ENCODE measurements around the gene DCTN3. TPM values are rescaled to one million over a fixed set of nuclear protein-coding genes. Genes with fewer than 3 reads are reported as not detected.
A peak's percentile ranks its signal among the peaks of the same experiment; 100 is the strongest.

The DCTN3 gene
- total RNA-seq (91.0 and 93.3 TPM in 2 replicates), polyA plus RNA-seq (170 TPM in 2 replicates), polyA minus RNA-seq (61.0 and 79.4 TPM in 2 replicates), Bru-seq, nascent RNA (percentile 62 among the genes with signal in this experiment), BruChase-seq, experiment 1, labeled RNA remaining after a 6-hour chase (percentile 72 among the genes with signal in this experiment), BruChase-seq, experiment 2, labeled RNA remaining after a 2-hour chase (percentile 66 among the genes with signal in this experiment)
- 163 and 168 TPM in 2 replicates for polyA plus RNA-seq (2011; cell fraction: cytosol; rRNA removed)
- polyA plus RNA-seq (2011; cell fraction: nucleus; rRNA removed): 101 and 104 TPM in 2 replicates
- polyA plus RNA-seq (2012): 117 and 131 TPM in 2 replicates
- 26.2 TPM for polyA minus RNA-seq (2011; cell fraction: cytosol; rRNA and poly(A)+ RNA removed)
- 19.7 and 32.8 TPM in 2 replicates for polyA minus RNA-seq (2011; cell fraction: nucleus; rRNA and poly(A)+ RNA removed)
- long read RNA-seq, transcript DCTN3-201 (7 exons, 808 nt): major isoform, 136 of 160 reads
- long read RNA-seq, partial matches to known transcripts: 2 of 160 reads
- long read RNA-seq, other reads (novel, unspliced or antisense): 21 of 160 reads

DNA sequence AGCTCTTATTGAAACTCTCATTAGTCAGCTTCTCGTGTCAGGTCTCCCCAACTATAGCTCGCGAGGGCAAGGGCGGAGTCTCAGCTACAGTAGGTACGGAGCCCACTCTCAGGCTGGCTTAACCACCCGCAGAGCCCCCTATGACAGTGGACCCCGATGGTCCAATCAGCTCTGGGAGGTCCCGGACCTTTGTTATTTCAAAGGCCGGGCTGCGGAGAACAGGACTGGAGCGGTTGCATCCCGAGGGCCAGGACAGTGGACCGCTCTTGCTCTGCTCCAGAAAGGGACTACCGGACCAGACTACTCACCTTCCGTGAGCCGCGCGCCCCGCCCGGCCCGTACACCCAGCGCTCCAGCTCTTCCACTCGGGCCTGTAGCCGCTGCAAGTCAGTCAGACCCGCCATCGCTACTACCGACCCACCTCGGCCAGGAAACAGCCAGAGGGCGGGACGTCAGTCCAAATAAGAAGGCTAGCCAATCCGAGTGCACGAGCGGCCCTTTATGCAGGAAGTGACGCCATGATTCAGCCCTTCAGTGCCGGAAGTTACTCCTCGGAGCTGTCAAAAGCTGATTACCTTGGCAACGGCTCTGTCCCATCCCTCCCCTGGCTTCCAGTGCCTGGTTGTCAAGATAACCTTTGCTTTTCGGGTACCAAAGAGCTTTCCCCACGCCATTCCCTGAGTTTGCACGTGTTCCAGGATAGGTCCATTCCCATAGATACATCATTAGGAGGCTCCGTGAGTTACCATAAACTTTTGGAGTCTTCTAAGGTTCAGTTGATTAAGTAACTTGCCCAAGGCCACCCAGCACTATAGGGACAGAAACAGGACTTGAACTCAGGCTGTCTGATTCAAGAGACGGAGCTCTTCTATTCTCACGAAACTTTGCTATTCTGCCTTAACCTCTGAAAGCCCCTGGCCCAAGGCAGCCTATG is at the start of gene DCTN3:
Gene DCTN3, minus strand, starts transcription at position 435 of the 934 bp plus-strand sequence. Its CDS starts 31 bp downstream, at position 404.
- Histone ChIP-seq H3K36me3 (ENCODE audit: control insufficient read depth in 2 of 2, extremely low read depth in 1 of 2, insufficient read depth in 2 of 2, low read length in 2 of 2) (peaks cover 0 to 12% of the 10 kb centered on the region in 2 experiments), H3K9ac (replicated peaks; ENCODE audit: extremely low read depth, insufficient read depth, low read length) (peak within 1 kb of the TSS; percentile 69), H3K27me3 (ENCODE audit: control insufficient read depth in 2 of 2, insufficient read depth in 2 of 2, low read length in 2 of 2) (peaks cover 20 to 24% of the 10 kb centered on the region in 2 experiments), H3K4me1 (ENCODE audit: control insufficient read depth, extremely low read depth, insufficient read depth, low read length) (peaks cover 10% of the 10 kb centered on the region), H3K79me2 (ENCODE audit: control insufficient read depth, insufficient read depth, low read length) (no peaks in the 10 kb centered on the region), H3K4me3 (replicated peaks in 1 of 3; ENCODE audit: insufficient read depth in 1 of 3, low read depth in 1 of 3, low read length in 3 of 3) (peak within 1 kb of the TSS; percentile 68 to 78 (median 70)), H3K4me2 (ENCODE audit: insufficient read depth, low read length) (peak within 1 kb of the TSS; percentile 86), H3K27ac (ENCODE audit: insufficient read depth, low read depth, low read length) (no peak within 1 kb of the TSS), H3K9me3 (replicated peaks; ENCODE audit: control insufficient read depth, insufficient read depth, low read length) (no peaks in the 10 kb centered on the region), H2AFZ (ENCODE audit: low read depth, low read length) (peak within 1 kb of the TSS; percentile 86), H3K9me1 (replicated peaks; ENCODE audit: control insufficient read depth, extremely low read depth, insufficient read depth, low read length) (no peaks in the 10 kb centered on the region), H4K20me1 (replicated peaks; ENCODE audit: control insufficient read depth, extremely low read depth, insufficient read depth, low read length) (no peaks in the 10 kb centered on the region)
- intact Hi-C loops (cut with micrococcal nuclease) (no loop called here), dilution Hi-C loops (cut with MboI; ENCODE audit: extremely low pct_ligation_motif_present, low sequenced_read_pairs) (no loop called here)
- ChIA-PET POLR2A (no interaction called here), CTCF (interaction anchor here (0.8 to 5.0 kb wide), 10 partner anchors 9 to 217 kb away, joined by 3 to 41 read pairs (median 6); partner anchors contain the start of genes RPP25L and SIGMAR1)
- DNase-seq (ENCODE audit: low read depth, low spot score) (peak; percentile 91), FAIRE-seq (peak; percentile 100)
- TF ChIP-seq, protein P1, sequence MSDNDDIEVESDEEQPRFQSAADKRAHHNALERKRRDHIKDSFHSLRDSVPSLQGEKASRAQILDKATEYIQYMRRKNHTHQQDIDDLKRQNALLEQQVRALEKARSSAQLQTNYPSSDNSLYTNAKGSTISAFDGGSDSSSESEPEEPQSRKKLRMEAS (IDR thresholded peaks at IDR 0.05; ENCODE audit: insufficient read depth, insufficient read length): no peak
- TF ChIP-seq, protein P2, sequence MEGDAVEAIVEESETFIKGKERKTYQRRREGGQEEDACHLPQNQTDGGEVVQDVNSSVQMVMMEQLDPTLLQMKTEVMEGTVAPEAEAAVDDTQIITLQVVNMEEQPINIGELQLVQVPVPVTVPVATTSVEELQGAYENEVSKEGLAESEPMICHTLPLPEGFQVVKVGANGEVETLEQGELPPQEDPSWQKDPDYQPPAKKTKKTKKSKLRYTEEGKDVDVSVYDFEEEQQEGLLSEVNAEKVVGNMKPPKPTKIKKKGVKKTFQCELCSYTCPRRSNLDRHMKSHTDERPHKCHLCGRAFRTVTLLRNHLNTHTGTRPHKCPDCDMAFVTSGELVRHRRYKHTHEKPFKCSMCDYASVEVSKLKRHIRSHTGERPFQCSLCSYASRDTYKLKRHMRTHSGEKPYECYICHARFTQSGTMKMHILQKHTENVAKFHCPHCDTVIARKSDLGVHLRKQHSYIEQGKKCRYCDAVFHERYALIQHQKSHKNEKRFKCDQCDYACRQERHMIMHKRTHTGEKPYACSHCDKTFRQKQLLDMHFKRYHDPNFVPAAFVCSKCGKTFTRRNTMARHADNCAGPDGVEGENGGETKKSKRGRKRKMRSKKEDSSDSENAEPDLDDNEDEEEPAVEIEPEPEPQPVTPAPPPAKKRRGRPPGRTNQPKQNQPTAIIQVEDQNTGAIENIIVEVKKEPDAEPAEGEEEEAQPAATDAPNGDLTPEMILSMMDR (IDR thresholded peaks at IDR 0.05; ENCODE audit: extremely low read depth in 1 of 2, insufficient read depth in 1 of 2, low read depth in 1 of 2, low read length in 2 of 2): no peak
- peak; percentile 70 for TF ChIP-seq POLR2AphosphoS5 (IDR thresholded peaks at IDR 0.05; ENCODE audit: insufficient read depth, low read depth, low read length)
- TF ChIP-seq POLR2A (IDR thresholded peaks at IDR 0.05; ENCODE audit: low read depth, low read length): peak; percentile 55
- no peak for TF ChIP-seq MYC (IDR thresholded peaks at IDR 0.05; ENCODE audit: low read depth, low read length)
- BruUV-seq (replicated peaks): no TSS peak
